Astrocyte (in vitro differentiated cells and primary cell): ENCODE data around the gene MRFAP1.

ENCODE experiments used
- CTCF ChIP-seq: IDR thresholded peaks from 2 replicates; pipeline ENCODE4 v1.5.1; 2011; ENCODE audit warnings: low read depth, mild to moderate bottlenecking, inconsistent platforms, low read length, moderate library complexity; ENCODE audit not compliant: insufficient read depth
- EZH2 ChIP-seq: IDR thresholded peaks from 2 replicates; pipeline ENCODE4 v1.6.1; 2012; ENCODE audit warnings: mild to moderate bottlenecking, low read length, inconsistent platforms; ENCODE audit not compliant: insufficient read depth

GRCh38 chr4:6609415-6610079 is 30.9 kb upstream of the MRFAP1 start:
- TF ChIP-seq CTCF (no peak), EZH2 (no peak)
